Tongue (tissue), 2 donors: Measurements from ENCODE around the gene RNF6. TPM values are rescaled to one million over a fixed set of nuclear protein-coding genes. Genes with fewer than 3 reads are reported as not detected.
A peak's percentile ranks its signal among the peaks of the same experiment; 100 is the strongest.
"Not testable (repeated sequence)": the region's sequence is repeated elsewhere in the genome, so short reads cannot be mapped to it uniquely, and the experiment has no call there.

Experiments used
- DNase-seq: peaks from one replicate; pipeline ENCODE4 v3.0.0-alpha.2; 2015
- total RNA-seq: library from RNA; depleted of rRNA; stranded (reverse); fragments of >200 nt; gene quantifications from one replicate; pipeline ENCODE4 v1.2.3, GENCODE V29; 2014

Gene RNF6
- 29.8 TPM for total RNA-seq

- DNase-seq, result peak; percentile 99
Observed at GRCh38 chr13:26221721-26222519, at the start of gene RNF6. Gene RNF6 (minus strand): TSS chr13:26222314. CDS start chr13:26219649, 2,665 bp downstream.

DNA sequence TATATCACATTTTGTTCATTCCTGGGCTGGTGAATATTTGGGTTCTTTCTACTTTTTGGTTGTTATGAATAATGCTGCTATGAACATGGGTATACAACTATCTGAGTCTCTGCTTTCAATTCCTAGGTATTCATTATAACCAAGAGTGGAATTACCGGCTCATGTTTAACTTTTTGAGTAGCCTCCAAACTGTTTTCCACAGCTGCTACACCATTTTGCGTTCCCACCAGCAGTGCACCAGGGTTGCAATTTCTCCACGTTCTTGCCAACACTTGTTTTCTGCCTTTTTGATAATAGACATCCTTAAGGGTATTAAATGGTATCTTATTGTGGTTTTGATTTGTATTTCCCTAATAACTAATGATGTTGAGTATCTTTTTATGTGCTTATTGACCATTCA lies 48.6 kb upstream of the RNF6 start:
- DNase-seq, result no peak

DNA sequence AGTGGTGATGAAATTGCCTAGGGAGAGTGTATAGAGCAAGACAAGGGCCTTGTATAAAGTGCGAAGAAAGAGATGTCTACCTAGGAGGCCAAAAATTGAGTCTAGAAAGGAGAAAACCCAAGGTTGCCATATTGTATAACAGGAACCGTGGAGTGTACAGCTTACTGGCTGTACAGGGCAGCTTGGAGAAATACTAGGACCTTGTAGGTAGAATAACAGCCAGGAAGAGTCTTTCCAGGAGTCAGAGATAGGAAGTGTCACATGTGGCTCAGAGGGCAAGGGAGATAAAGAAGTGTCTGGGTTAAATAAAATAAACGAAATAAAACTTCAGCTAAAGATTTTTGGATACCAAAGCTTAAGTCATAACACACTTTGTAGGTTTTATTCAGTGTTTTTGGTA lies 44.2 kb upstream of the RNF6 start:
- DNase-seq, result no peak

DNA sequence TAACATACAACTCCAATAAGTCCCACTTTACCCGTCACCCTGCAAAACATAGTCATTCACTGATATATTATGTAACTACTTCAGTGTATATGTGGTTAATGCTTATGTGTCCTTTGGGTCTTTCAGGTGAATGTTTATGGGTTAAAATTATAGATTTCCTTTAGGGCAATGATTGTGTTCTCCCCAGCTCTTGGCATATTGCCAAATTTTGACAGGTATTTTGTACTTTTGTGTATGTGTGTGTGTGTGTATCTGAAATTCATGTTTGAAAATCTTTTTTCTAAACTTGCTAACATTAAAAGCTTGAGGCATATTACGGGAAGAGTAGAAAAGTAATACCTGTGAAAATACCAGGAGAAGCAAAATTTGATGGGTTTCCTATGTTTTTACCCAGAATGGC lies 40.0 kb upstream of the RNF6 start:
- no peak for DNase-seq

DNA sequence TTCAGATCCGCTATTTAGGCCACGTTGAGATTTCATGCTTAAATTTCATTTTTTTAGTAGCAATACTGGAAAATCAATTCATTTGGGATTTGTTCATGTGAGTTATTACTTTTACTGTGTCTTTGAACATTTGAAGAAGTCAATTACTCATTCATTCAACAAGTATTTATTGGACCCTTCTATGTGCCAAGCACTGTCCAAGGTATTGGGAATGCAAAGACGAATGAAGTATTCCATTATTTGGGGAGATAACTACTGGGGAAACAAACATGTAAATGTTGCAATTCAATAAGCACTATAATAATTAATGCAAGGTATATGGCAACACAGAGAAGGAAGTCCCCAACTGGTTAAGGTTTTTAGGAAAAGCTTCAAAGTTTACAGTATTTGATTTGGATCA lies 37.5 kb upstream of the RNF6 start:
- no peak for DNase-seq

DNA sequence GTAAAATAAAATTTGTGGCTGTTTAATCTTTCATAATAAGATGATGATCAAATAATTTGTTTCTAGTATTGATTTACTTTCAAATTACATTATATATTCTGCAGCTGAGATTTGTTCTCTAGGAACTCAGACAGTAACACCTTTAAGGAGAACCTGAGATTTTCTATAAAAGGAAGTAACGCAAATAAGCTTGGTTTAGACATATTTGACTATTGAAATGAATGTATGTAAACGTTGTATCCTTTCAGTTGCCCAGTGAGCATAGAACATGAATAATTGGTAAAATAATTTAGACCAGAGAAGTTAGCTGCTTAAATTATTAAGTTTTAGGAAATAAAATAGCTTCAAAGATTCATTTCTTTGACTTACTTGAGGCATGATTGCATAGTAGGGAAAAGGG lies 34.9 kb upstream of the RNF6 start:
- no peak for DNase-seq

- peak; percentile 61 for DNase-seq
Observed at GRCh38 chr13:26255691-26256277, 33.7 kb upstream of the RNF6 start.

GRCh38 chr13:26255115-26255514 lies 33.0 kb upstream of the RNF6 start:
- DNase-seq, result no peak

DNA sequence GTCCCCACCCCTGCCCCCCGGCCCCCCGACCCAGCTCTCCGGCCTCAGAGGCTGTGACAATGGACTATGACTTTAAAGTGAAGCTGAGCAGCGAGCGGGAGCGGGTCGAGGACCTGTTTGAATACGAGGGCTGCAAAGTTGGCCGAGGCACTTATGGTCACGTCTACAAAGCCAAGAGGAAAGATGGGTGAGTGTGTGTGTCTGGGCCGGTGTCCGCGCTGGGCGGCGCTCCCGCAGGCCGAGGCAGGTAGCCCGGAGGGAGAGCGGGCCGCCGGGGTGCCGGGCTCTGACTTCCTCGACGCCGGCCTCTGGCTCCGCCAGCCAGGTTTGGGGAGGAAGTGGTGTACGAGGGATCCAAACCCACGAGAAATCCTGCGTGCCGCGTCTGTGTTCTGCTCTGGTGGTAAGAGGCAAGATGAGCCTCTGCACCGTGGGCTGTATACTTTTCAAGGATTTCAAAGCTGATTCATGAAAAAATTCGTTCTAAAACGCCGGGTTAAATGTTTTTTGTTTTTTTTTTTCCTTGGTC lies 32.5 kb upstream of the RNF6 start:
- peak; percentile 54 for DNase-seq

DNA sequence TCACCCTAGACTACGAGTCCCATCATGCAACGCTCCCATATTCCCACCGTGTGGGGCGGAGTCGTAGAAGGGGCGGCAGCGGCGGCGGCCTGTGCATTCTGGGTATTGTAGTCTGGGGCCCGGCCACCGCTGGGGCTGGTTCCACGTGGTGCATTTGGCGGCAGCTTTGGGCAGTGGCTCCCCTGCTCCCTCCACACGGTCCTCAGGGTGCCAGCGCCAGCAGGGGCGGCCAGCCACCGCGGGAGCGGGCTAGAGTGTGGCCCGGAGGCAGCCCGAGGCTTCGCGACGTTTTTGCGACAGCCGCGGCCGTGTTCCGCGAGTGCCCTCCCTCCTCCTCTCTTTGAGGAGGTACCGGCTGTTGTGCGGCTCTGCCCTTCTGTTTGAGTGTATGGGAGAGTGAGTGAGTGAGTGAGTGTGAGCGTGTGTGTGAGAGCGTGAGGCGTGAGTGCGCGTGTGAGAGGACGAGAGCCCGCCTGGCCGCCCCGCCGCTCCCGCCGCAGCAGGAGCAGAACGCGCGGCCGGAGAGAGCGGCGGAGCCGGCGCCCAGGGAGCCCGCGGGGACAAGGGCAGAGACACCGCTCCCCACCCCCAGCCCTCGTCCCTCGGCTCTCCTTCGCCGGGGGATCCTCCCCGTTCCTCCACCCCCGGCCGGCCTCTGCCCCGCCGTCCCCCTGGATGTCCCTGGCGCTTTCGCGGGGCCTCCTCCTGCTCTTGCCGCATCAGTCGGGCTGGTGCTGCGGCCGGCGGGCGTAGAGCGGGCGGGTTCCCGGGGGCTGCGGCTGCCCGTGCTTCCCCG lies 31.9 kb upstream of the RNF6 start, which contains the start of gene CDK8:
TSS of gene CDK8 (plus strand) at position 343 of the 796 bp plus-strand sequence. CDS start 513 bp downstream, outside the sequence.
- peak; percentile 97 for DNase-seq

- DNase-seq, result no peak
Observed at GRCh38 chr13:26253262-26253786, 31.2 kb upstream of the RNF6 start.

GRCh38 chr13:26252006-26252405 lies 29.9 kb upstream of the RNF6 start:
- not testable (repeated sequence) for DNase-seq

DNA sequence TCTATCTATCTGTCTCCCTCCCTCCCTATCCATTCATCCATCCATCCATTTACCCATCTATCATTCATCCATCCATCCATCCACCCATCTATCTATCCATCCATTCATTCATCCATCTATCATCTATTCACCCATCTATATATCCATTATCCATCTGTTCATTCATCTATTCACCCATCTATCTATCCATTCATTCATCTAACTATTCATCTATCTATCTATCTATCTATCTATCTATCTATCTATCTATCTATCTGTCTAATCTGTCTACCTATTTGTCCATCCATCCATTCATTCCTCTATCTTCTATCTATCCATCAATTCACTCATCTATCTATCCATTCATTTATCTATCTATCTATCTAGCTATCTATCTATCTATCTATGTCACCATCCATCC lies 27.4 kb upstream of the RNF6 start:
- no peak for DNase-seq

DNA sequence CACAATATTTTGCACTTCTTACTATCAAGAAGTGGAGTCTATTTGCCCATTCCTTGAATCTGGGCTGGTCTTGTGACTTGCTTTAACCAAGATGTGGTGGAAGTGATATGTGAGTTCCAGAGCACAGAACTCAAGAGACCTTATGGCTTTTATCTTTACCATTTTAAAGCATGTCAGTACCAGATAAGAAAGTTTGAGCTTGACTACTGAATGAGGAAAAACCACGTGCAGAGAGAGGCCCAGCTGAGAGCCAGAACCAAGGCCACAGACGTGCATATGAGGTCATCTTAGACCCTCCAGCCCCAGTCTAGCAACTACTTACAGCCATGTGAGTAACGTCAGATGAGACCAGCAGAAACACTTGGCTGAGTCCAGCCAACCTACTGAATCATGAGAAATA lies 25.5 kb upstream of the RNF6 start:
- no peak for DNase-seq

DNA sequence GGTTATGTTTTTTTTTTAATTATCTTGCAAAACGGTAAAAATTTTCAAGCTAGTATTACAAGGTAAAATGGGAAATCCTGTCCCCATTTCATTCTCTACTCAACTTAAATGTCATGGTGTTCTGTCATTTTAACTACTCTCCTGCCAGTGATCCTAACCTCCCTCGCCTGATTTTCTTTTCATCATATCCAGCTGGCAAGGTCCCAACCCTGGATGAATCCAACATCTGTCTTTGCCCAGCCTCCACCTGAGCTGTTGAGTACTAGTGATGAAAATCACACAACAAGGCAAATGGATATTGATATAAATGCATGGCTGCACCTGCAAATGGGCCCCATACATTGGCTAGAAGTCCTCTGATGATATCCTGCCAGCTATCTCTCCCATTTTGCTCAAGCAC lies 24.9 kb upstream of the RNF6 start:
- no peak for DNase-seq

GRCh38 chr13:26246154-26246553 lies 24.0 kb upstream of the RNF6 start:
- DNase-seq, result no peak

GRCh38 chr13:26236296-26236695 lies 14.2 kb upstream of the RNF6 start:
- DNase-seq, result no peak

GRCh38 chr13:26230703-26231102 lies 8.6 kb upstream of the RNF6 start:
- no peak for DNase-seq

DNA sequence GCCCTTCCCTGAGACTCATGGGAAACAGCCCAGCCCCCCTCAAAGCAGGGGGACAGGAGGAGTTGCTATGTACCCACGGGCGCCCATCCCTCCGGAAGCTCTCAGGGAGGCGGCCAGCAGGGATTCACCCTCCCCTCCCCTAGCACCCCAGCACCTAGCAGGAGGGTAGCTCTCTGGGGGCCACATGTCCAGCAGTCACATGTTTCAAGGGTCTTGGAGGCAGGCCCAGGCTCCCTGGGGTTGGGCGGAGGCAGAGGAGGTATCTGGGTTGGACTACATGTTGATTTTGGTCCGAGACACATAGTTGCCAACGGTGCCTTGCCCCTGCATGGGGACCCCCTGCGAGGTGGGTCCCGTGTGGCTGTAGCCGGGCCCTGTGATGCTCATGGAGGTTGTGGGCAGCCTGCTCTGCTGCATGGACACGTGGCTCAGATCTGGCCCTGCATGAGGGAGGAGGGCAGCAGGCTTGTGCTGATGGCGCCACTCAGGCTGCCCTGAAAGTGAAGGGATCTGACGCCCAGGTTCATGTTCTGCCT lies 7.0 kb upstream of the RNF6 start:
- no peak for DNase-seq

DNA sequence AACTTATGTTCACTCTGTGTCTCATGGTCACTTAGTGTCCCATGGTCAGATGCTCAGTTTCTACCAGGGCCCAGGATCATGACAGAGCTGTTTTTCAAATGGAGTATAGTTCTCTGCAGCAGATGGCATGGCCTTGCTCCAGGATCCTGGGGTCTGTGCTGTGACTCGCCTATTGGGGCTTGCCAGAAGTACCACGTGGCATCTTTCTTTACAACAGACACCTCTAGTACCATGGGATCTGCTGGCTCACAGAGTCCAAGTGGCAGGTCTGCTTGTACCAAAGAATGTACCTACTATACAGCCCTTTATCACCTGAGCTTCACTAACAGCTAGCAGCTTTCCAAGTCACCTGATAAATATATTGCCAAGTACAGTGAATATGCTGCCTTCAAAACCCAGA lies 6.0 kb upstream of the RNF6 start:
- peak; percentile 43 for DNase-seq

- DNase-seq, result no peak
Observed at GRCh38 chr13:26227166-26227971, 5.3 kb upstream of the RNF6 start.
